Measurements from ENCODE around the gene ECE1.

The ECE1 gene

GRCh38 chr1:21289700-21290545, at the start of gene ECE1:
ECE1 (minus strand) TSS chr1:21290463; CDS start chr1:21290414, 49 bp downstream.
- WGBS (ENCODE audit: insufficient coverage, insufficient read length): no CpG with 5 or more reads among the region's 90 CpGs
- H3K27me3 ChIP-seq (ENCODE audit: control insufficient read depth, insufficient read depth, low read length): no peaks in the 10 kb centered on the region
- H3K36me3 ChIP-seq (ENCODE audit: control insufficient read depth, insufficient read depth, low read length): 0 out of 2 replicates have a peak, but pooled peaks cover 2% of the 10 kb centered on the region
- peaks cover 10% of the 10 kb centered on the region for H3K4me1 ChIP-seq (ENCODE audit: control insufficient read depth, insufficient read depth, low read length)
- no peak within 1 kb of the TSS for H3K27ac ChIP-seq (ENCODE audit: low read length)
- DNase-seq (ENCODE audit: low read depth, low spot score): no peak
- no peaks in the 10 kb centered on the region for H3K9me3 ChIP-seq (ENCODE audit: control insufficient read depth, insufficient read depth, low read length)
- peak within 1 kb of the TSS; percentile 59 for H3K4me3 ChIP-seq (ENCODE audit: low read length)

- WGBS (ENCODE audit: insufficient coverage, insufficient read length): no CpG with 5 or more reads among the region's 9 CpGs
- Histone ChIP-seq H3K27ac (ENCODE audit: low read length) (no peak overlapping the region), H3K4me1 (ENCODE audit: control insufficient read depth, insufficient read depth, low read length) (peaks cover 1% of the 10 kb centered on the region; the same call in 1 of the 2 replicates)
Measured at GRCh38 chr1:21339356-21340229, 49.3 kb upstream of the ECE1 start.

GRCh38 chr1:21338573-21339355, 48.5 kb upstream of the ECE1 start:
- no peaks in the 10 kb centered on the region for H3K36me3 ChIP-seq (ENCODE audit: control insufficient read depth, insufficient read depth, low read length)
- 0 out of 2 replicates have a peak, but pooled peaks cover under 1% of the 10 kb centered on the region for H3K27me3 ChIP-seq (ENCODE audit: control insufficient read depth, insufficient read depth, low read length)
- no peaks in the 10 kb centered on the region for H3K9me3 ChIP-seq (ENCODE audit: control insufficient read depth, insufficient read depth, low read length)
- H3K4me3 ChIP-seq (ENCODE audit: low read length): no peak overlapping the region
- H3K4me1 ChIP-seq (ENCODE audit: control insufficient read depth, insufficient read depth, low read length): peaks cover 4% of the 10 kb centered on the region
- no peak overlapping the region for H3K27ac ChIP-seq (ENCODE audit: low read length)
- no CpG with 5 or more reads among the region's 10 CpGs for WGBS (ENCODE audit: insufficient coverage, insufficient read length)
- DNase-seq (ENCODE audit: low read depth, low spot score): no peak

More at GRCh38 chr1:21339356-21340229, 49.3 kb upstream of the ECE1 start:
- H3K36me3 ChIP-seq (ENCODE audit: control insufficient read depth, insufficient read depth, low read length): no peaks in the 10 kb centered on the region
- H3K9me3 ChIP-seq (ENCODE audit: control insufficient read depth, insufficient read depth, low read length): no peaks in the 10 kb centered on the region
- no peak overlapping the region for H3K4me3 ChIP-seq (ENCODE audit: low read length)
- DNase-seq (ENCODE audit: low read depth, low spot score): no peak
- H3K27me3 ChIP-seq (ENCODE audit: control insufficient read depth, insufficient read depth, low read length): peaks cover 8% of the 10 kb centered on the region; the same call in 1 of the 2 replicates

GRCh38 chr1:21337928-21338572, 47.8 kb upstream of the ECE1 start:
- no peaks in the 10 kb centered on the region for H3K36me3 ChIP-seq (ENCODE audit: control insufficient read depth, insufficient read depth, low read length)
- no CpG with 5 or more reads among the region's 7 CpGs for WGBS (ENCODE audit: insufficient coverage, insufficient read length)
- H3K4me3 ChIP-seq (ENCODE audit: low read length): no peak overlapping the region
- no peaks in the 10 kb centered on the region for H3K27me3 ChIP-seq (ENCODE audit: control insufficient read depth, insufficient read depth, low read length)
- no peaks in the 10 kb centered on the region for H3K9me3 ChIP-seq (ENCODE audit: control insufficient read depth, insufficient read depth, low read length)
- no peak for DNase-seq (ENCODE audit: low read depth, low spot score)
- H3K4me1 ChIP-seq (ENCODE audit: control insufficient read depth, insufficient read depth, low read length): peaks cover 4% of the 10 kb centered on the region
- H3K27ac ChIP-seq (ENCODE audit: low read length): no peak overlapping the region

- no peaks in the 10 kb centered on the region for H3K36me3 ChIP-seq (ENCODE audit: control insufficient read depth, insufficient read depth, low read length)
- DNase-seq (ENCODE audit: low read depth, low spot score): no peak
- no peak overlapping the region for H3K4me3 ChIP-seq (ENCODE audit: low read length)
- H3K9me3 ChIP-seq (ENCODE audit: control insufficient read depth, insufficient read depth, low read length): no peaks in the 10 kb centered on the region
- no CpG with 5 or more reads among the region's 8 CpGs for WGBS (ENCODE audit: insufficient coverage, insufficient read length)
- peaks cover 4% of the 10 kb centered on the region for H3K4me1 ChIP-seq (ENCODE audit: control insufficient read depth, insufficient read depth, low read length)
- H3K27ac ChIP-seq (ENCODE audit: low read length): no peak overlapping the region
- H3K27me3 ChIP-seq (ENCODE audit: control insufficient read depth, insufficient read depth, low read length): no peaks in the 10 kb centered on the region
Measured at GRCh38 chr1:21337454-21337927, 47.2 kb upstream of the ECE1 start.

- WGBS (ENCODE audit: insufficient coverage, insufficient read length): no CpG with 5 or more reads among the region's 8 CpGs
- Histone ChIP-seq H3K9me3 (ENCODE audit: control insufficient read depth, insufficient read depth, low read length) (no peaks in the 10 kb centered on the region), H3K27ac (ENCODE audit: low read length) (no peak overlapping the region), H3K36me3 (ENCODE audit: control insufficient read depth, insufficient read depth, low read length) (no peaks in the 10 kb centered on the region), H3K27me3 (ENCODE audit: control insufficient read depth, insufficient read depth, low read length) (no peaks in the 10 kb centered on the region), H3K4me3 (ENCODE audit: low read length) (no peak overlapping the region), H3K4me1 (ENCODE audit: control insufficient read depth, insufficient read depth, low read length) (peaks cover 5% of the 10 kb centered on the region)
- DNase-seq (ENCODE audit: low read depth, low spot score): no peak
Measured at GRCh38 chr1:21337010-21337437, 46.8 kb upstream of the ECE1 start.

- Histone ChIP-seq H3K36me3 (ENCODE audit: control insufficient read depth, insufficient read depth, low read length) (no peaks in the 10 kb centered on the region), H3K4me1 (ENCODE audit: control insufficient read depth, insufficient read depth, low read length) (peaks cover 8% of the 10 kb centered on the region), H3K27ac (ENCODE audit: low read length) (no peak overlapping the region), H3K27me3 (ENCODE audit: control insufficient read depth, insufficient read depth, low read length) (no peaks in the 10 kb centered on the region), H3K9me3 (ENCODE audit: control insufficient read depth, insufficient read depth, low read length) (no peaks in the 10 kb centered on the region), H3K4me3 (ENCODE audit: low read length) (no peak overlapping the region)
- no peak for DNase-seq (ENCODE audit: low read depth, low spot score)
- WGBS (ENCODE audit: insufficient coverage, insufficient read length): no CpG with 5 or more reads among the region's 3 CpGs
Measured at GRCh38 chr1:21335750-21336224, 45.5 kb upstream of the ECE1 start.

- Histone ChIP-seq H3K27ac (ENCODE audit: low read length) (no peak overlapping the region), H3K9me3 (ENCODE audit: control insufficient read depth, insufficient read depth, low read length) (no peaks in the 10 kb centered on the region), H3K4me1 (ENCODE audit: control insufficient read depth, insufficient read depth, low read length) (peaks cover 8% of the 10 kb centered on the region)
Measured at GRCh38 chr1:21335088-21335691, 44.9 kb upstream of the ECE1 start.

More at GRCh38 chr1:21335088-21335691, 44.9 kb upstream of the ECE1 start:
- Histone ChIP-seq H3K27me3 (ENCODE audit: control insufficient read depth, insufficient read depth, low read length) (no peaks in the 10 kb centered on the region), H3K36me3 (ENCODE audit: control insufficient read depth, insufficient read depth, low read length) (no peaks in the 10 kb centered on the region), H3K4me3 (ENCODE audit: low read length) (no peak overlapping the region)
- DNase-seq (ENCODE audit: low read depth, low spot score): no peak
- whole genome bisulfite sequencing (ENCODE audit: insufficient coverage, insufficient read length): no CpG with 5 or more reads among the region's 19 CpGs
